ENCODE data around the gene UGT1A9. TPM values are rescaled to one million over a fixed set of nuclear protein-coding genes. Genes with fewer than 3 reads are reported as not detected.

UGT1A9 gene
- polyA plus RNA-seq, 1 donor (not counting 4 experiments of a cell fraction or from before 2014, with no cell fraction given): not detected

- FAIRE-seq (no peak), DNase-seq (ENCODE audit: low read depth, low spot score) (no peak)
- H3K9me1 ChIP-seq (ENCODE audit: control insufficient read depth, extremely low read depth, insufficient read depth, low read length): no peaks in the 10 kb centered on the region
- H3K9me3 ChIP-seq (ENCODE audit: control insufficient read depth, low read depth, low read length): peaks cover 3% of the 10 kb centered on the region
- no peaks in the 10 kb centered on the region for H4K20me1 ChIP-seq (ENCODE audit: control insufficient read depth, extremely low read depth, insufficient read depth, low read length)
- H3K4me2 ChIP-seq (ENCODE audit: control insufficient read depth, extremely low read depth, insufficient read depth, low read depth, low read length): no peak overlapping the region
- H3K4me1 ChIP-seq (ENCODE audit: control insufficient read depth, extremely low read depth, insufficient read depth, low read length): no peaks in the 10 kb centered on the region
- no peaks in the 10 kb centered on the region for H3K79me2 ChIP-seq (ENCODE audit: control insufficient read depth, insufficient read depth, low read length)
- H3K27ac ChIP-seq (ENCODE audit: control insufficient read depth, insufficient read depth, low read length): no peak overlapping the region
- dilution Hi-C loops (cut with MboI; ENCODE audit: extremely low pct_ligation_motif_present, low sequenced_read_pairs): no loop called here
- no peaks in the 10 kb centered on the region for H3K27me3 ChIP-seq (ENCODE audit: control insufficient read depth, extremely low read depth, insufficient read depth, low read length)
- H2AFZ ChIP-seq (ENCODE audit: control insufficient read depth, low read length): no peak overlapping the region
- no peak overlapping the region for H3K4me3 ChIP-seq (ENCODE audit: control insufficient read depth in 2 of 3, extremely low read depth in 1 of 3, insufficient read depth in 2 of 3, low read depth in 1 of 3, low read length in 3 of 3)
- no peak for TF ChIP-seq EZH2 (IDR thresholded peaks at IDR 0.05; ENCODE audit: low read length)
- TF ChIP-seq, protein P1, sequence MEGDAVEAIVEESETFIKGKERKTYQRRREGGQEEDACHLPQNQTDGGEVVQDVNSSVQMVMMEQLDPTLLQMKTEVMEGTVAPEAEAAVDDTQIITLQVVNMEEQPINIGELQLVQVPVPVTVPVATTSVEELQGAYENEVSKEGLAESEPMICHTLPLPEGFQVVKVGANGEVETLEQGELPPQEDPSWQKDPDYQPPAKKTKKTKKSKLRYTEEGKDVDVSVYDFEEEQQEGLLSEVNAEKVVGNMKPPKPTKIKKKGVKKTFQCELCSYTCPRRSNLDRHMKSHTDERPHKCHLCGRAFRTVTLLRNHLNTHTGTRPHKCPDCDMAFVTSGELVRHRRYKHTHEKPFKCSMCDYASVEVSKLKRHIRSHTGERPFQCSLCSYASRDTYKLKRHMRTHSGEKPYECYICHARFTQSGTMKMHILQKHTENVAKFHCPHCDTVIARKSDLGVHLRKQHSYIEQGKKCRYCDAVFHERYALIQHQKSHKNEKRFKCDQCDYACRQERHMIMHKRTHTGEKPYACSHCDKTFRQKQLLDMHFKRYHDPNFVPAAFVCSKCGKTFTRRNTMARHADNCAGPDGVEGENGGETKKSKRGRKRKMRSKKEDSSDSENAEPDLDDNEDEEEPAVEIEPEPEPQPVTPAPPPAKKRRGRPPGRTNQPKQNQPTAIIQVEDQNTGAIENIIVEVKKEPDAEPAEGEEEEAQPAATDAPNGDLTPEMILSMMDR (optimal IDR thresholded peaks at IDR 0.05 in 1 of 3, IDR thresholded peaks at IDR 0.05 in 1 of 3, conservative IDR thresholded peaks at IDR 0.05 in 1 of 3; ENCODE audit: extremely low read depth in 1 of 3, insufficient read depth in 2 of 3, low read length in 3 of 3): no peak
- peaks cover 17 to 19% of the 10 kb centered on the region in 2 experiments for H3K36me3 ChIP-seq (ENCODE audit: control insufficient read depth in 2 of 2, extremely low read depth in 1 of 2, insufficient read depth in 2 of 2, low read length in 2 of 2)
- no peak overlapping the region for H3K9ac ChIP-seq (ENCODE audit: control insufficient read depth, extremely low read depth, insufficient read depth, low read length)
Measured at GRCh38 chr2:233772153-233772552, 100.5 kb downstream of the UGT1A9 start.

DNA sequence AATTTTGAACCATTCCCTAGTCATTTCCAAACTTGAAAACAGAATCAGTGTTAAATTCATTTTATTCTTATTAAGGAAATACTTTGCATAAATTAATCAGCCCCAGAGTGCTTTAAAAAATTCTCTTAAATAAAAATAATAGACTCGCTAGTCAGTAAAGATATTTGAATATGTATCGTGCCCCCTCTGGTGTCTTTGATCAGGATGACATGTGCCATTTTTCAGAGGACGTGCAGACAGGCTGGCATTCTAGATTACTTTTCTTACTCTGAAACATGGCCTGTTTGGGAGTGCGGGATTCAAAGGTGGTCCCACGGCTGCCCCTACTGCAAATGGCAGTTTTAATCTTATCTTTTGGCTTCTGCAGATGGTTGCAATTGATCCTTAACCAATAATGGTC, 100.9 kb downstream of the UGT1A9 start:
- Histone ChIP-seq H3K27ac (ENCODE audit: control insufficient read depth, insufficient read depth, low read length) (no peak overlapping the region), H3K36me3 (ENCODE audit: control insufficient read depth in 2 of 2, extremely low read depth in 1 of 2, insufficient read depth in 2 of 2, low read length in 2 of 2) (peaks cover 17 to 19% of the 10 kb centered on the region in 2 experiments), H3K4me3 (ENCODE audit: control insufficient read depth in 2 of 3, extremely low read depth in 1 of 3, insufficient read depth in 2 of 3, low read depth in 1 of 3, low read length in 3 of 3) (no peak overlapping the region), H3K4me1 (ENCODE audit: control insufficient read depth, extremely low read depth, insufficient read depth, low read length) (no peaks in the 10 kb centered on the region), H3K27me3 (ENCODE audit: control insufficient read depth, extremely low read depth, insufficient read depth, low read length) (no peaks in the 10 kb centered on the region), H3K9me3 (ENCODE audit: control insufficient read depth, low read depth, low read length) (peaks cover 3% of the 10 kb centered on the region), H2AFZ (ENCODE audit: control insufficient read depth, low read length) (no peak overlapping the region), H4K20me1 (ENCODE audit: control insufficient read depth, extremely low read depth, insufficient read depth, low read length) (no peaks in the 10 kb centered on the region), H3K79me2 (ENCODE audit: control insufficient read depth, insufficient read depth, low read length) (no peaks in the 10 kb centered on the region), H3K4me2 (ENCODE audit: control insufficient read depth, extremely low read depth, insufficient read depth, low read depth, low read length) (no peak overlapping the region), H3K9ac (ENCODE audit: control insufficient read depth, extremely low read depth, insufficient read depth, low read length) (no peak overlapping the region), H3K9me1 (ENCODE audit: control insufficient read depth, extremely low read depth, insufficient read depth, low read length) (no peaks in the 10 kb centered on the region)
- no peak for TF ChIP-seq EZH2 (IDR thresholded peaks at IDR 0.05; ENCODE audit: low read length)
- TF ChIP-seq, protein P1 (optimal IDR thresholded peaks at IDR 0.05 in 1 of 3, IDR thresholded peaks at IDR 0.05 in 1 of 3, conservative IDR thresholded peaks at IDR 0.05 in 1 of 3; ENCODE audit: extremely low read depth in 1 of 3, insufficient read depth in 2 of 3, low read length in 3 of 3): no peak
- FAIRE-seq (no peak), DNase-seq (ENCODE audit: low read depth, low spot score) (no peak)
- dilution Hi-C loops (cut with MboI; ENCODE audit: extremely low pct_ligation_motif_present, low sequenced_read_pairs): no loop called here

Data from keratinocyte (primary cell).